Endothelial cell of umbilical vein (primary cell): ENCODE results near the gene FUT6. TPM values are rescaled to one million over a fixed set of nuclear protein-coding genes. Genes with fewer than 3 reads are reported as not detected.

Source experiments
- BruUV-seq: library from RNA; stranded (reverse); fragments of 400-500 nt; replicated peaks from 2 replicates; lab custom pipeline; 2021; lab: Mats Ljungman, UMichigan
- CTCF ChIA-PET: fragments of 300-600, 350-600 bp; sonication (Branson Sonifier 250); formaldehyde crosslinking; loops from one replicate; lab custom pipeline; 2021; ENCODE audit warnings: antibody characterized with exemption, inconsistent platforms; lab: Charles Lee
- POLR2A ChIA-PET: fragments of 300-600, 350-600 bp; sonication (Branson Sonifier 250); formaldehyde crosslinking; loops from one replicate; lab custom pipeline; 2021; ENCODE audit warnings: antibody characterized with exemption, inconsistent platforms; lab: Charles Lee
- DNase-seq: peaks from one replicate; pipeline ENCODE4 v3.0.0-alpha.2; 2011; ENCODE audit warnings: low read depth, low spot score
- FAIRE-seq: peaks from 2 replicates; lab custom pipeline; 2011; peaks lifted over from hg19 to GRCh38; lab: Jason Lieb, UNC
- H2AFZ ChIP-seq: 2 replicates; pipeline ENCODE4 v1.6.0; 2012; ENCODE audit warnings: low read depth, low read length, control low read depth, inconsistent platforms
- H3K27ac ChIP-seq: 2 replicates; pipeline ENCODE4 v1.5.1; 2011; ENCODE audit warnings: low read depth, mild to moderate bottlenecking, control low read depth, low read length, moderate library complexity; ENCODE audit not compliant: insufficient read depth
- H3K27me3 ChIP-seq, 2 experiments: 2 replicates each; pipeline versions ENCODE4 v1.6.0 to v1.6.1; 2011; ENCODE audit warnings: low read length in 2 of 2, mixed read lengths in 1 of 2; ENCODE audit not compliant: control insufficient read depth in 2 of 2, insufficient read depth in 2 of 2
- H3K36me3 ChIP-seq, 2 experiments: 2 replicates in 1 of 2; 3 replicates in 1 of 2; pipeline ENCODE4 v1.5.1; 2011; ENCODE audit warnings: low read length in 2 of 2, mild to moderate bottlenecking in 1 of 2, moderate library complexity in 1 of 2; ENCODE audit not compliant: control insufficient read depth in 2 of 2, insufficient read depth in 2 of 2; ENCODE audit errors: extremely low read depth in 1 of 2
- H3K4me1 ChIP-seq: 3 replicates; pipeline ENCODE4 v1.5.1; 2011; ENCODE audit warnings: mild to moderate bottlenecking, low read length; ENCODE audit not compliant: control insufficient read depth, insufficient read depth; ENCODE audit errors: extremely low read depth
- H3K4me2 ChIP-seq: 2 replicates; pipeline ENCODE4 v1.6.1; 2011; ENCODE audit warnings: low read length, control low read depth, mixed read lengths; ENCODE audit not compliant: insufficient read depth
- H3K4me3 ChIP-seq, 3 experiments: fragments of 200-600 bp in 1 of 3; sonication (generic), shearing (Covaris generic) in 1 of 3; replicated peaks in 1 of 3; 2 replicates each; pipeline ENCODE4 v1.5.1; 2011 to 2016; ENCODE audit warnings: control low read depth in 3 of 3, low read length in 3 of 3, mild to moderate bottlenecking in 2 of 3, inconsistent platforms in 1 of 3, low read depth in 1 of 3, moderate library complexity in 1 of 3; ENCODE audit not compliant: insufficient read depth in 1 of 3
- H3K79me2 ChIP-seq: 2 replicates; pipeline ENCODE4 v1.6.0; 2012; ENCODE audit warnings: low read length, inconsistent platforms; ENCODE audit not compliant: control insufficient read depth, insufficient read depth
- H3K9ac ChIP-seq: replicated peaks from 2 replicates; pipeline ENCODE3; 2011; ENCODE audit warnings: low read length, control low read depth; ENCODE audit not compliant: insufficient read depth; ENCODE audit errors: extremely low read depth
- H3K9me1 ChIP-seq: replicated peaks from 3 replicates; pipeline ENCODE4 v1.6.0; 2011; ENCODE audit warnings: mild to moderate bottlenecking, low read length; ENCODE audit not compliant: control insufficient read depth, insufficient read depth; ENCODE audit errors: extremely low read depth
- H3K9me3 ChIP-seq: replicated peaks from 2 replicates; pipeline ENCODE4 v1.5.1; 2012; ENCODE audit warnings: low read length, inconsistent platforms; ENCODE audit not compliant: control insufficient read depth, insufficient read depth
- H4K20me1 ChIP-seq: replicated peaks from 2 replicates; pipeline ENCODE3; 2011; ENCODE audit warnings: mild to moderate bottlenecking, low read length; ENCODE audit not compliant: control insufficient read depth, insufficient read depth; ENCODE audit errors: extremely low read depth
- CTCF ChIP-seq, 2 donors: IDR thresholded peaks; 1 replicate in 1 of 2; 2 replicates in 1 of 2; pipeline ENCODE4 v1.5.1; 2011; ENCODE audit warnings: low read length in 2 of 2, mild to moderate bottlenecking in 2 of 2, moderate library complexity in 2 of 2, control low read depth in 1 of 2, inconsistent platforms in 1 of 2, low read depth in 1 of 2; ENCODE audit not compliant: insufficient read depth in 1 of 2; ENCODE audit errors: extremely low read depth in 1 of 2
- EZH2 ChIP-seq: IDR thresholded peaks from 2 replicates; pipeline ENCODE4 v1.6.1; 2012; ENCODE audit warnings: borderline replicate concordance, low read depth, mild to moderate bottlenecking, moderate library complexity, low read length, inconsistent platforms; ENCODE audit not compliant: severe bottlenecking
- FOS ChIP-seq: IDR thresholded peaks from 2 replicates; pipeline ENCODE4 v1.6.1; 2011; ENCODE audit warnings: mild to moderate bottlenecking, low read length, moderate library complexity, borderline replicate concordance; ENCODE audit not compliant: insufficient read depth
- GATA2 ChIP-seq: IDR thresholded peaks from 2 replicates; pipeline ENCODE4 v1.7.0; 2011; ENCODE audit warnings: low read depth, mild to moderate bottlenecking, moderate library complexity, mixed read lengths, low read length; ENCODE audit not compliant: insufficient read length, insufficient read depth
- JUN ChIP-seq: IDR thresholded peaks from 2 replicates; pipeline ENCODE4 v1.6.1; 2011; ENCODE audit warnings: borderline replicate concordance, low read depth; ENCODE audit not compliant: insufficient read length, insufficient read depth
- MYC ChIP-seq: IDR thresholded peaks from one replicate; pipeline ENCODE4 v1.6.1; 2011; ENCODE audit warnings: mild to moderate bottlenecking, low read depth, low read length
- POLR2A ChIP-seq: IDR thresholded peaks from 2 replicates; pipeline ENCODE4 v1.6.1; 2012; ENCODE audit warnings: low read depth, mild to moderate bottlenecking, control low read depth, low read length
- POLR2AphosphoS5 ChIP-seq: IDR thresholded peaks from 2 replicates; pipeline ENCODE4 v1.6.1; 2012; ENCODE audit warnings: low read depth, mild to moderate bottlenecking, control low read depth, low read length, moderate library complexity; ENCODE audit not compliant: insufficient read depth
- dilution Hi-C: fragments of 300-500 bp; cut with MboI; formaldehyde crosslinking; loops from one replicate; pipeline ENCODE4 v1.15.0; 2019; ENCODE audit warnings: low sequenced_read_pairs; ENCODE audit not compliant: extremely low pct_ligation_motif_present
- intact Hi-C: fragments of 100-400 bp; cut with micrococcal nuclease; formaldehyde crosslinking; loops from one replicate; pipeline ENCODE4 v1.10.0; 2022
- polyA plus RNA-seq, 4 experiments: library from polyadenylated mRNA; depleted of rRNA in 3 of 4; stranded (reverse) in 3 of 4; unstranded in 1 of 4; fragments of >200 nt; gene quantifications; 2 replicates each; pipeline versions ENCODE4 v1.2.1 to v1.2.3, GENCODE V29; 2011 to 2012; ENCODE audit warnings: missing spikeins in 1 of 4
- total RNA-seq: library from RNA; stranded (reverse); gene quantifications from 2 replicates; pipeline ENCODE4 v1.2.3, GENCODE V29; 2021
- TF ChIP-seq, protein P1 (sequence below): IDR thresholded peaks from 2 replicates; pipeline ENCODE4 v1.6.1; 2011; ENCODE audit not compliant: insufficient read depth, insufficient read length

Gene FUT6
- total and polyA plus RNA-seq, 2 donors (not counting 3 experiments of a cell fraction or from before 2014, with no cell fraction given): not detected

GRCh38 chr19:5867201-5868136 is 28.0 kb upstream of the FUT6 start:
- TF ChIP-seq GATA2 (no peak), FOS (no peak), EZH2 (no peak), POLR2AphosphoS5 (no peak), MYC (no peak), JUN (no peak), POLR2A (no peak), CTCF (IDR thresholded peaks at IDR 0.05; ENCODE audit: extremely low read depth in 1 of 2, insufficient read depth in 1 of 2, low read depth in 1 of 2, low read length in 2 of 2) (no peak)
- TF ChIP-seq, protein P1, sequence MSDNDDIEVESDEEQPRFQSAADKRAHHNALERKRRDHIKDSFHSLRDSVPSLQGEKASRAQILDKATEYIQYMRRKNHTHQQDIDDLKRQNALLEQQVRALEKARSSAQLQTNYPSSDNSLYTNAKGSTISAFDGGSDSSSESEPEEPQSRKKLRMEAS: no peak
- dilution Hi-C loops: no loop called here
- Histone ChIP-seq H3K27ac (no peak overlapping the region), H3K36me3 (no peaks in the 10 kb centered on the region), H3K4me3 (no peak overlapping the region), H3K4me2 (no peak overlapping the region), H3K27me3 (no peaks in the 10 kb centered on the region), H3K9me1 (no peaks in the 10 kb centered on the region), H3K79me2 (no peaks in the 10 kb centered on the region), H3K4me1 (no peaks in the 10 kb centered on the region), H3K9me3 (no peaks in the 10 kb centered on the region), H3K9ac (no peak overlapping the region), H4K20me1 (no peaks in the 10 kb centered on the region), H2AFZ (no peak overlapping the region)
- ChIA-PET POLR2A (no interaction called here), CTCF (no interaction called here)
- no peak for DNase-seq
- intact Hi-C loops: no loop called here
- BruUV-seq: no TSS peak
- no peak for FAIRE-seq
